ENCODE measurements around the gene PKP4. TPM values are rescaled to one million over a fixed set of nuclear protein-coding genes. Genes with fewer than 3 reads are reported as not detected.

PKP4 gene
- total RNA-seq, 1 experiment from 2014 or later, result 59.1 TPM

GRCh38 chr2:158729873-158730620 is 273.3 kb downstream of the PKP4 start:
- H4K20me1 ChIP-seq (ENCODE audit: insufficient read depth), result no peaks in the 10 kb centered on the region
- TF ChIP-seq EZH2 (IDR thresholded peaks at IDR 0.05; ENCODE audit: low read depth) (no peak), CTCF (conservative IDR thresholded peaks at IDR 0.05) (no peak)
- no peak overlapping the region for H2AFZ ChIP-seq
- H3K36me3 ChIP-seq (ENCODE audit: low read depth), result no peaks in the 10 kb centered on the region
- no peaks in the 10 kb centered on the region for H3K9me2 ChIP-seq (ENCODE audit: insufficient read depth)
- H3K9me3 ChIP-seq (ENCODE audit: insufficient read depth, low read depth), result no peaks in the 10 kb centered on the region
- no peak overlapping the region for H3K4me3 ChIP-seq
- H3F3A ChIP-seq (ENCODE audit: insufficient read depth, low read depth), result no peaks in the 10 kb centered on the region
- intact Hi-C loops (cut with micrococcal nuclease; ENCODE audit: unreplicated experiment), result loop anchor here (10.0 kb wide), 1 partner anchor 275 kb away; the partner anchor contains the start of genes CCDC148 and PKP4
- BruUV-seq (replicated peaks), result no TSS peak
- DNase-seq, result no peak
- no peaks in the 10 kb centered on the region for H3K27me3 ChIP-seq (ENCODE audit: insufficient read depth, low read depth)
- no peak overlapping the region for H3K27ac ChIP-seq
- no peaks in the 10 kb centered on the region for H3K79me2 ChIP-seq (ENCODE audit: low read depth)
- CTCF ChIA-PET, result no interaction called here
- peaks cover 27% of the 10 kb centered on the region for H3K4me1 ChIP-seq (replicated peaks; ENCODE audit: insufficient read depth)
- POLR2A ChIA-PET (ENCODE audit: unreplicated experiment), result no interaction called here
- H3K4me2 ChIP-seq, result no peak overlapping the region

GRCh38 chr2:158730621-158731140 is 273.9 kb downstream of the PKP4 start:
- Histone ChIP-seq H3K9me2 (ENCODE audit: insufficient read depth) (no peaks in the 10 kb centered on the region), H3K9me3 (ENCODE audit: insufficient read depth, low read depth) (no peaks in the 10 kb centered on the region), H3K27me3 (ENCODE audit: insufficient read depth, low read depth) (no peaks in the 10 kb centered on the region), H3K27ac (no peak overlapping the region), H3K4me3 (no peak overlapping the region), H4K20me1 (ENCODE audit: insufficient read depth) (no peaks in the 10 kb centered on the region), H2AFZ (no peak overlapping the region), H3K4me1 (replicated peaks; ENCODE audit: insufficient read depth) (peaks cover 27% of the 10 kb centered on the region), H3F3A (ENCODE audit: insufficient read depth, low read depth) (peaks cover 3% of the 10 kb centered on the region; the same call in 1 of the 2 replicates), H3K36me3 (ENCODE audit: low read depth) (no peaks in the 10 kb centered on the region), H3K79me2 (ENCODE audit: low read depth) (no peaks in the 10 kb centered on the region), H3K4me2 (no peak overlapping the region)
- no TSS peak for BruUV-seq (replicated peaks)
- TF ChIP-seq EZH2 (IDR thresholded peaks at IDR 0.05; ENCODE audit: low read depth) (no peak), CTCF (conservative IDR thresholded peaks at IDR 0.05) (no peak)
- no peak for DNase-seq
- POLR2A ChIA-PET (ENCODE audit: unreplicated experiment), result no interaction called here
- CTCF ChIA-PET, result no interaction called here
- intact Hi-C loops (cut with micrococcal nuclease; ENCODE audit: unreplicated experiment), result no loop called here

- no peaks in the 10 kb centered on the region for H3K79me2 ChIP-seq (ENCODE audit: low read depth)
- H3K27me3 ChIP-seq (ENCODE audit: insufficient read depth, low read depth), result no peaks in the 10 kb centered on the region
- H3K27ac ChIP-seq, result no peak overlapping the region
- TF ChIP-seq EZH2 (IDR thresholded peaks at IDR 0.05; ENCODE audit: low read depth), result no peak
- no peak for TF ChIP-seq CTCF (conservative IDR thresholded peaks at IDR 0.05)
- ChIA-PET POLR2A (ENCODE audit: unreplicated experiment) (no interaction called here), CTCF (no interaction called here)
- H3K4me2 ChIP-seq, result no peak overlapping the region
- H2AFZ ChIP-seq, result no peak overlapping the region
- no peak overlapping the region for H3K4me3 ChIP-seq
- BruUV-seq (replicated peaks), result no TSS peak
- no peaks in the 10 kb centered on the region for H3K9me3 ChIP-seq (ENCODE audit: insufficient read depth, low read depth)
- DNase-seq, result no peak
- H4K20me1 ChIP-seq (ENCODE audit: insufficient read depth), result no peaks in the 10 kb centered on the region
- no peaks in the 10 kb centered on the region for H3K36me3 ChIP-seq (ENCODE audit: low read depth)
- intact Hi-C loops (cut with micrococcal nuclease; ENCODE audit: unreplicated experiment), result no loop called here
- no peaks in the 10 kb centered on the region for H3K9me2 ChIP-seq (ENCODE audit: insufficient read depth)
- peaks cover 30% of the 10 kb centered on the region for H3K4me1 ChIP-seq (replicated peaks; ENCODE audit: insufficient read depth)
- peaks cover 6% of the 10 kb centered on the region; the same call in 1 of the 2 replicates for H3F3A ChIP-seq (ENCODE audit: insufficient read depth, low read depth)
Measured at GRCh38 chr2:158731386-158731785, 274.6 kb downstream of the PKP4 start.

Other genes with a start within 250 kb of the PKP4 start
- 1.8 and 2.3 TPM in 2 replicates for gene CCDC148, start 199 bp upstream of the PKP4 start, total RNA-seq (2021)

Data from PC-9 (cell line).